ENCODE data around the gene AOC3. TPM values are rescaled to one million over a fixed set of nuclear protein-coding genes. Genes with fewer than 3 reads are reported as not detected.
A peak's percentile ranks its signal among the peaks of the same experiment; 100 is the strongest.

Gene AOC3
- total RNA-seq, 1 experiment from 2014 or later, result 2.8 TPM

DNA sequence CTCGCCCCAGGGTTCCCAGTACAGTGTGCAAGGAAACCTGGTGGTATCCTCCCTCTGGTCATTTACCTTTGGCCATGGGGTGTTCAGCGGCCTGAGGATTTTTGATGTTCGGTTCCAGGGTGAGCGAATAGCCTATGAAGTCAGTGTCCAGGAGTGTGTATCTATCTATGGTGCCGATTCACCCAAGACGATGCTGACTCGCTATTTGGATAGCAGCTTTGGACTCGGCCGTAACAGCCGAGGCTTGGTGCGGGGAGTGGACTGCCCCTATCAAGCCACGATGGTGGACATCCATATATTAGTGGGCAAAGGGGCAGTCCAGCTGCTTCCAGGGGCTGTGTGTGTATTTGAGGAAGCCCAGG, 5.5 kb upstream of the AOC3 start:
- H4K91ac ChIP-seq (ENCODE audit: insufficient read length, low read depth, low read length), result no peak overlapping the region
- Mint-ChIP-seq H3K4me3 (no peak overlapping the region), H3K9me3 (no peaks in the 10 kb centered on the region; a peak in 1 of 5 replicates), H3K27ac (peak overlapping the region in 1 of 3 experiments; percentile 82; a peak in 1 of 7 replicates), H3K36me3 (ENCODE audit: insufficient read depth in 1 of 3, low read depth in 3 of 3) (peaks cover 33 to 54% (median 48%) of the 10 kb centered on the region in 3 experiments; a peak in 6 of 7 replicates), H3K27me3 (ENCODE audit: low read depth) (no peaks in the 10 kb centered on the region), H3K4me1 (peaks cover under 1 to 2% of the 10 kb centered on the region in 2 experiments; a peak in 1 of 4 replicates)
- TF ChIP-seq, protein P1, sequence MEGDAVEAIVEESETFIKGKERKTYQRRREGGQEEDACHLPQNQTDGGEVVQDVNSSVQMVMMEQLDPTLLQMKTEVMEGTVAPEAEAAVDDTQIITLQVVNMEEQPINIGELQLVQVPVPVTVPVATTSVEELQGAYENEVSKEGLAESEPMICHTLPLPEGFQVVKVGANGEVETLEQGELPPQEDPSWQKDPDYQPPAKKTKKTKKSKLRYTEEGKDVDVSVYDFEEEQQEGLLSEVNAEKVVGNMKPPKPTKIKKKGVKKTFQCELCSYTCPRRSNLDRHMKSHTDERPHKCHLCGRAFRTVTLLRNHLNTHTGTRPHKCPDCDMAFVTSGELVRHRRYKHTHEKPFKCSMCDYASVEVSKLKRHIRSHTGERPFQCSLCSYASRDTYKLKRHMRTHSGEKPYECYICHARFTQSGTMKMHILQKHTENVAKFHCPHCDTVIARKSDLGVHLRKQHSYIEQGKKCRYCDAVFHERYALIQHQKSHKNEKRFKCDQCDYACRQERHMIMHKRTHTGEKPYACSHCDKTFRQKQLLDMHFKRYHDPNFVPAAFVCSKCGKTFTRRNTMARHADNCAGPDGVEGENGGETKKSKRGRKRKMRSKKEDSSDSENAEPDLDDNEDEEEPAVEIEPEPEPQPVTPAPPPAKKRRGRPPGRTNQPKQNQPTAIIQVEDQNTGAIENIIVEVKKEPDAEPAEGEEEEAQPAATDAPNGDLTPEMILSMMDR (conservative IDR thresholded peaks at IDR 0.05), result no peak
- no CpG with 5 or more reads among the region's 12 CpGs for WGBS (ENCODE audit: extremely low coverage, insufficient read length, low lambda C conversion rate)
- no peak overlapping the region for H3K9ac ChIP-seq (ENCODE audit: extremely low read depth, insufficient read length, low read length)
- H3K9me3 ChIP-seq (ENCODE audit: control insufficient read depth, low read depth, low read length), result no peaks in the 10 kb centered on the region
- no peaks in the 10 kb centered on the region for H3K79me1 ChIP-seq (ENCODE audit: insufficient read depth, low read depth, low read length, poor library complexity, severe bottlenecking)
- H3K27me3 ChIP-seq (ENCODE audit: insufficient read depth, low read length), result no peaks in the 10 kb centered on the region
- no peak overlapping the region for H3K4ac ChIP-seq (ENCODE audit: low read depth, low read length)
- no peaks in the 10 kb centered on the region for H4K20me1 ChIP-seq (ENCODE audit: control insufficient read depth, insufficient read depth, insufficient read length)
- no peaks in the 10 kb centered on the region for H3K4me1 ChIP-seq (ENCODE audit: insufficient read depth, low read length)
- DNase-seq, result no peak
- no peak overlapping the region for H2BK12ac ChIP-seq (ENCODE audit: insufficient read length, low read depth, low read length)
- H2BK120ac ChIP-seq (ENCODE audit: low read depth, low read length, poor library complexity, severe bottlenecking), result no peak overlapping the region
- H3K14ac ChIP-seq (ENCODE audit: insufficient read depth, low read length), result no peak overlapping the region
- no peak overlapping the region for H3K18ac ChIP-seq (ENCODE audit: insufficient read length, low read depth, low read length)
- H2BK5ac ChIP-seq (ENCODE audit: insufficient read length, low read length), result no peak overlapping the region
- no peak overlapping the region for H2BK20ac ChIP-seq (ENCODE audit: low read depth, low read length, poor library complexity, severe bottlenecking)
- H2AFZ ChIP-seq (ENCODE audit: low read length), result no peak overlapping the region
- no peaks in the 10 kb centered on the region for H3K79me2 ChIP-seq (ENCODE audit: insufficient read depth, low read length)
- no peak overlapping the region for H3K4me2 ChIP-seq (ENCODE audit: insufficient read depth, insufficient read length, low read length)
- H3K27ac ChIP-seq (ENCODE audit: insufficient read length, low read depth, low read length), result no peak overlapping the region
- H3K23ac ChIP-seq (ENCODE audit: insufficient read length, low read depth, low read length), result no peak overlapping the region
- H4K5ac ChIP-seq (ENCODE audit: insufficient read length, low read depth, low read length), result no peak overlapping the region
- H4K8ac ChIP-seq (replicated peaks; ENCODE audit: insufficient read length, low read depth, low read length), result no peak overlapping the region
- H3T11ph ChIP-seq (ENCODE audit: low read length), result no peak overlapping the region
- no peaks in the 10 kb centered on the region for H3K23me2 ChIP-seq (ENCODE audit: insufficient read length, low read depth, low read length, poor library complexity, severe bottlenecking)
- H3K56ac ChIP-seq (ENCODE audit: insufficient read length, low read depth, low read length), result no peak overlapping the region
- H2AK5ac ChIP-seq (ENCODE audit: insufficient read length, low read length), result no peak overlapping the region
- no peak overlapping the region for H2BK15ac ChIP-seq (ENCODE audit: low read depth, low read length)

Measured in H9 (cell line).